ENCODE measurements around the gene MOB2.

Gene MOB2

GRCh38 chr11:1470681-1471611 lies 15.6 kb downstream of the MOB2 start:
- no peak for DNase-seq

DNA sequence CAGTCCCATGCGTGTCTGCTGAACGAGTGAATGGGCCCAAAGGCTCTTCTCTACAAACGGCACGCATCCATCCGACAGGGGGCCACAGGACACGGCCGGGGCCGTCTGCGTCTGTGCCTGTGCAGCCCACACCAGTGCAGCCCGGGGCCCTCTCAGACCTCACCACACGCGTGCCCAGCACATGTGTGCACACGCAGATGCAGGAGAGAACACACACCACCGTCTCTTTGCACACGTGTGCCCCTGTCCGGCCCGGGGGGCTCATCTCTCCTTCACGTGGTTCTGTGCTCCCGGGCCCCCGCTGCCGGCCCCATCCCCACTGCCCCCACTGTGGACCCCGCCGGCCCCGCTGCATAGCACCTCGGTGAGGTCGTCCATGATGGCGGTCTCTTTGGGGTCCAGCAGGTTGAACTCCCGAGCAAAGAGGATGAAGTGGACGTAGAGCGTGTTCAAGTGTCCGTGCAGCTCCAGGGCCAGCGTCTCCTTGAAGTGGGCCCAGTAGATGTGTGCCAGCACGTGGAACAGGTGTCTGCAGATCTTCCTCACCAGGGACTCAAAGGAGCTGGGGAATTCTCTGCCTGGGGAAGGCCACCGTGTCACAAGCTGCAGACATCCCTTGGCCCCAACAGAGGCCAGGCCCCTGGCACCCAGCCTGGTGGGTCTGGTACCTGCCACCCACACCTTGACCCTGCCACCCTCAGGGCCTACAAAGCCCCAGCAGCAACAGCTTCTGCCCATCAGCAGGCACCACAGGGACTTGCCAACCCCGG lies 16.5 kb downstream of the MOB2 start:
- DNase-seq, result no peak

GRCh38 chr11:1469287-1469910 lies 17.2 kb downstream of the MOB2 start:
- no peak for DNase-seq

GRCh38 chr11:1468473-1469066 lies 18.0 kb downstream of the MOB2 start:
- DNase-seq, result no peak

- DNase-seq, result no peak
Measured at GRCh38 chr11:1468002-1468401, 18.6 kb downstream of the MOB2 start.

- DNase-seq, result no peak
Measured at GRCh38 chr11:1467270-1467669, 19.3 kb downstream of the MOB2 start.

- DNase-seq, result no peak
Measured at GRCh38 chr11:1466784-1467183, 19.8 kb downstream of the MOB2 start.

DNA sequence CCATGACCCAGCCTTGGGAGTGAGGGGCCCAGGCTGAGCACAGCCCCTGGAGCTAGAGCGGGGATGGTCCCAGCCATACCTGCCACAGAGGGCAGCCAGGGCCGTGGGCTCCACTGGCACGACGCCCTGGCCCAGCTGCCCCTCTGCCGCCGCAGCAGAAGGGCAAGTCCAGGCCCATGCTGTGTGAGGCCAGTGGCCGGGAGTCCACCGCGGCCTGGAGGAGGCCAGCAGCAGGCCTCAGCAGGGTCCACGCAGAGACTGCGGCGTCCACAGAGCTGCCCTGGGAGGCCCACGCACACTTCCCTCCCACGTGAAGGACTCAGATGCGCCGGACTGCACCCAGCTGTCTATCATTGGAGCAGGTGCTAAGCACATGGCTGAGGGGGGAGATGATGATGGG lies 23.5 kb downstream of the MOB2 start:
- DNase-seq, result no peak

- DNase-seq, result no peak
Measured at GRCh38 chr11:1462698-1462975, 23.9 kb downstream of the MOB2 start.

DNA sequence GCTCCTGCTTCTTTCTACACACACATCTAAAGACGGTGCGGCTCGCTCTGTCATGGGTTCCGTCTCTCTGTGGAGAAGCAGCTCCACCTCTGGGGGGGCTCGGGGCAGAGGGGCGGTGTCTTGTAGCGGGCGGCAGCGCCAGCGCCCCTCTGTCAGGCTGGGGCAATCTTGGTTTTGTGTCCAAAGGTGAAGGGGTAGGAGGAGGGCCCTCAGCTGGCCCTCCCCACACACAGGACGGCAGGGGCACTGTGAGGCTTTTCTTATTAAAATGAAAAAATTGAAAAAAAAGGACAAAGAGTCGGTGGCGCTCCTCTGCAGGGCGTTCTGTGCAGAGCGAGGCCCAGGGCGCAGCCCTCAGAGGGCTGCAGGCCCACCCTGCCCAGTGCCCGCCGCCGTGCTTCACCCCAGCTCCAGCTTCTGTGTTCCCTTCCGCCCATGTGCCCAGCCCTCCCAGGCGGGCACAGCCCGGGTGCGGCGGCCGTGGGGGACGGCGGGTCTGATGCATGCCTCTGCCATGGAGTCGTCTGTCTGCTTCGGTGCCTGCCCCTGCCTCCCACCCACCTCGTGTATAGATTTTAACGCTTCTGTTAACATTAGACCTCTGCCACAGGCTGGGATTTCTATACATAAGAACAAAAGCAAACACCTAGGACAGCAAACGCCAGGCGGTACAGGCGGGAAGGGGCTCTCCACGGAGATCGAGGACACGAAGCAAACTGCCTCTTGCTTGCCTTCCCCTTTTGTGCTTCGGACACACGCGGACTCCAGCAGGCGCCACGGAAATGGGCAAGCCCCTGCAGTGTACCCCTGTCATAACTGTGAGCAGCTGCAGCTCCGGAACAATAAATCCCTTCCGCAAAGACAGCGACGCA lies 24.5 kb downstream of the MOB2 start:
- DNase-seq, result no peak

DNA sequence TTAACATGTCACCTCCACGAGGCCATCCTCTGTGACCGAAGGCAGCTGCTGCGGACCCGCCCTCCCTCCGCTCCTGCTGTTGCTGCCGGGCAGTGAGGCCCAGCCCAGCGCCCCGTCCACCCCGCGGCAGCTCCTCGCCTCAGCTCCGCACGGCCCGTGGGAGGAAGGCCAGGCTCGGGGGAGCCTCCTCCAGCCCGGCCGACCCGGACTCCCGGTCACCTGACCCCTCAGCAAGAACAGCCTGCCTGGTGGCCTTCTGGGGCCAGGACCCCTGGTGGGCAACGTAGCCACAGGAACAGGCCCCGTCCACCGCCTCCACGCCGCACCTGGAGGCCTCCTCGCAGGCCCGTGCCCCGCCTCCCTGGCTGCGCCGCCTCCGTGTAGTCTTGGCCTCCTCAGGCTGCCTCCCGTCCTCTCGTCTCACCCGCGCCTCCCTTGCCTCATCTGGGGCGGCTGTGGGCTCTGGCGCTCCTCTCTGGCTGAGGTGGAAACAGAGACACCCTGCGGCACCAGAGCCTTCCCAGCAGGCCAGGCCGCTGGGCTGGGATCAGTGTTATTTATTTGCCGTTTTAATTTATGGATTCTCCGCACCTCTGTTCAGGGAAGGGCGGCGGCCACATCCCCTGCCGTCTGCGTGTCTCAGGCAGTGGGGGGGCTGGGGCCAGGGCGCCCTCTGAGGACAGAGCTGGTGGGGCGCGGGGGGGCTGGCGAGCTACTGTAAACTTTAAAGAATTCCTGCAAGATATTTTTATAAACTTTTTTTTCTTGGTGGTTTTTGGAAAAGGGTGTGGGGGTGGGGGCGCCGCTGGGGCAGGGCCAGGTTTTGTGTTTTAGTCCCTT lies 25.4 kb downstream of the MOB2 start:
- DNase-seq, result no peak

DNA sequence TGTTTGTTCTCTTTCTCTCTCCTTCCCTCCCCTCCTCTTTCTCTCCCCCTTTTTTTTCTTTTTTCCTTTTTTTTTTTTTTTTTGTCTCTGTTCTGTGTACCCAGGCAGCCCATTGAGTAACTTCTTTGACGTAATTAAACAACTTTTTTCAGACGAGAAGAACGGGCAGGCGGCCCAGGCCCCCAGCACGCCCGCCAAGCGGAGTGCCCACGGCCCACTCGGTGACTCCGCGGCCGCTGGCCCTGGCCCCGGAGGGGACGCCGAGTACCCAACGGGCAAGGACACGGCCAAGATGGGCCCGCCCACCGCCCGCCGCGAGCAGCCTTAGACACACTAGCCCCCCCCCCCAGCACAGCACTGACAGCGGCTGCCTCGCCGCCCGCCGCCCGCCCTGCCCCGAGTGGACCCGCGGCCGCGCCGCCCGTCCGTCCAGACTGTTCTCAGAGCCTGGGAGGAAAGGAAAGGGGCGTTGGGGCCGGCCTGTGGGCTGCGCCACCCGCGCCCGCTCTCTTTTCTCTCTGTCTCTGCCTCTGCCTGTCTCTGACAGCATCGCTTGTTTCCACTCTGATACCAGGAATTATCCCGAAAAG lies 26.1 kb downstream of the MOB2 start:
- DNase-seq, result no peak

DNA sequence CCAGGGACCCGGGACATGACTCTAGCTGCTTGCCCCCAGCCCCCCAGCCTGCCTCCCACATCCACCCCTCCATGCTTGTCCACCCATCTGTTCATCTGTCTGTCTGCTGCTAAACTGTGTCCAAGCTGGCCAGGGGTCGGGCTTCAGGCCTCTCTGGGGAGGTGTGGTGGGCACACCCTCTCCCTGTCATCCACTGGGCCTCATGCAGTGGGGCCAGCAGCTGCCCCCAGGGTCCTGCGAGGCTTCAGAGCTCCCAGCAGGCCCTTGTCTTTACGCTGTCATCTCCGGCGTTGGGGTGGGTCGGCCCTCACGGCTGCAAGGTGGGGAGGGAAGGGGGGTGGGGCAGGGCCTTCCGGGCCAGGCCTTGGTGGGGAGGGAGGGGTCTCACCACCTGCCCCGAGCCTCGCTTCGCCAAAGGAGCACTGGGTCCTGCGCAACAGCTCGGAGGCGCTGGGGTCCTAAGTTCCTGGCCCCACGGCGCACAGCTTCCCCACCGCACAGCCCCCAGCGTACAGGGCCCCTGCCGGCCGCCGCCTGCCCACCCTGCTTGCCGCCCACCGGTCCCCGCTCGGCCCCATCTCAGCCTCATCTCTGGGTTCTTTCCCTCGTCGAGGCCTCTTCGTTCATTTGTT lies 26.7 kb downstream of the MOB2 start:
- DNase-seq, result no peak

DNA sequence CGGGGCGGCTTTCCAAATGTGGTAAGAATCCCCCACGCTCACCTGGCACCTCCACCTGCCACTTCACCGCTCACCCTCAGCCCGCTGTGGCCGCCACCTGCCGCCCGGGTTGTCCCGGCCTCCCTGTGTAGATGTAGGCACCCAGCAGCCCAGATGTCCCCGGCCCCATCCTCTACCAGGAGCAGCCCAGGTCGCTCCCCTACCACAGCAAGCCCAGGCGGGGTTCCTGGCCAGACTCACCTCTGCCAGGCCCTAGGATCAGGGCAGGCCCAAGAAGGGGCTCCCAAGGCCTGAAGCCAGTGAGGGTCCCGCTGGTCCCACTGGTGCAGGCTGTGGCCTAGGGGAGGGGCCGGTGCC lies 27.4 kb downstream of the MOB2 start:
- DNase-seq, result no peak

GRCh38 chr11:1458340-1459218 lies 28.0 kb downstream of the MOB2 start:
- DNase-seq, result no peak

GRCh38 chr11:1457856-1458255 lies 28.7 kb downstream of the MOB2 start:
- no peak for DNase-seq

DNA sequence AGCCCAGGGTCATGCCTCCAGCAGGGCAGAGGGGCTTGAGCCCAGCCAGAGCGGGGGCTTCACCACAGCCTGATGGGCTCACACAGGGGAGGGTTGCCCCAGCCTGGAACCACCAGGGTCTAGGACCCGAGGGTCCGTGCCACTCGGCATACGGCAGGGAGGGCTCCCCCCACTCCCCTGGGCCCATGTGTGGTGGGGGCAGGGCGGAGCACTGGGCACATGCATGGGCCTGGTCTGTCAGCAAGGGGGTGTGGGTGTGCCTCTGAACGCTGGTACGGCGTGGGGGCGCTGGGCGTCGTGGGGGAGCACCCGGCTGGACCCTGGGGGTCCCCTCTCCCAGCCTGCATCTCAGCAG lies 29.3 kb downstream of the MOB2 start:
- DNase-seq, result no peak

DNA sequence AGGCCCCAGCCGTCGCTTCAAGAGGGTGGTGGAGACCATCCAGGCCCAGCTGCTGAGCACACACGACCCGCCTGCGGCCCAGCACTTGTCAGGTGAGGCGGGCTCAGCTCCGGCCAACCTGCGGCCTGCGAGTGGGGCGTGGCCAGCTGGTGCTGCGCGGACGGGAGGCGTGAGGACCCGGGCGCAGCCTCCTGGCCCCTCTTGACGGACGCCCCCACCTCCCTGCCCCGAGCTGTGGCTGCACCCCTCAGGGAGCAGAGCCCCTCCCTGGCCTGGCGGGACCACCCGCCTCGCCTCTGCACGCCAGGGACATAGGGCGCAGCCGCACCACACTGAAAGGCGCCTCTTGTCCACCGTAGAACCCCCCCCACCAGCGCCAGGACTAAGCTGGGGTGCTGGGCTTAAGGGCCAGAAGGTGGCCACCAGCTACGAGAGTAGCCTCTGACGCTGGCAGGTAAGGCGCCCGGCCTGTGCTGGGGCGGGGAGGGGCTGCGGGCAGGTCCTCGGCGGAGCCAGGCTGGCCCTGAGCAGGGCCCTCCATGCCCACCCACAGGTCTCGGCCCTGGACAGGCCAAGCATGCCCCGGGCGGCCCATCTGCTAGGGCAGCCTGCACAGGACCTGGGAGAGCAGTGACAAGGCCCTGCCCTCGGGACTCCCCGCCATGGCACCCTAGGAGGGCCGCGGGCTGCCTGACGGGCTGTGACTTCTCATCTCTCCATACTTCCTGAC lies 29.8 kb downstream of the MOB2 start:
- no peak for DNase-seq

DNA sequence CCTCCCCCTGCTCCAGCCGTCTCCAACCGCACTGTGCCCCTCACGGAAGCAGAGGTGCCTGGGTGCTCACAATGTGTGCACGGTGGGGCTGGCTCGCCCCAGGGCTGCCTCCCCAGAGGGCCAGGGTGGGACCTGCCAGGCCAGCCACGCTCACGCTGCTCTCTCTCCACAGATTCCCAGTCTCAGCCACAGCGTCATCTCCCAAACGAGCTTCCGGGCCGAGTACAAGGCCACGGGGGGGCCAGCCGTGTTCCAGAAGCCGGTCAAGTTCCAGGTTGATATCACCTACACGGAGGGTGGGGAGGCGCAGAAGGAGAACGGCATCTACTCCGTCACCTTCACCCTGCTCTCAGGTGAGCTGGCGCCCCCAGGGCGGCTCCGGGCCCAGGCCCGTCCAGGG lies 30.4 kb downstream of the MOB2 start:
- DNase-seq, result no peak
